22Rv1 (cell line): ENCODE measurements around the gene AQP10.

Source experiments
- ZFX ChIP-seq: fragments of 450-650 bp; IDR thresholded peaks from 2 replicates; pipeline ENCODE4 v1.6.1; 2017; ENCODE audit warnings: antibody characterized with exemption, borderline replicate concordance
- TF ChIP-seq, protein P1 (sequence below): fragments of 450-650 bp; IDR thresholded peaks from 2 replicates; pipeline ENCODE4 v1.5.1; 2017; ENCODE audit warnings: mild to moderate bottlenecking

DNA sequence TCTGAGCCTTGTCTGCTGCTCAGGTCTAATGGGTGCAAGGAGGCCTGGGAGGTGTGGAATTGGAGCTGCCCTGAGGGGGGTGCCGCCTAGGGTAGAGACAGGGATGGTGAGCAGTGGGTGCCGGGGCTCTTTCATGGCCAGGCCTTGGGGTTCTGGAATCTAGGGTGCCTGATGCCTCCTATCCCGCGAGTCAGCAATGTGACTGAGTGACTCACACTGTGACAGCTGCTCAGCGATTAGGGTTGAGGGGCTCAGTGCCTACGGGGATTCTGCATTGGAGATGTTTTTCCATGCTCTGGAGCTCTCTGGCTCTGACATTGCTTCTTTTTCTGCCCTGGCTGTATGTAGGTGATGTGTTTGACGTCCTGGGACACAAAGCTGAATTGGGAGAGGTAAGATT, 21.2 kb downstream of the AQP10 start:
- no peak for TF ChIP-seq ZFX
- TF ChIP-seq, protein P1, sequence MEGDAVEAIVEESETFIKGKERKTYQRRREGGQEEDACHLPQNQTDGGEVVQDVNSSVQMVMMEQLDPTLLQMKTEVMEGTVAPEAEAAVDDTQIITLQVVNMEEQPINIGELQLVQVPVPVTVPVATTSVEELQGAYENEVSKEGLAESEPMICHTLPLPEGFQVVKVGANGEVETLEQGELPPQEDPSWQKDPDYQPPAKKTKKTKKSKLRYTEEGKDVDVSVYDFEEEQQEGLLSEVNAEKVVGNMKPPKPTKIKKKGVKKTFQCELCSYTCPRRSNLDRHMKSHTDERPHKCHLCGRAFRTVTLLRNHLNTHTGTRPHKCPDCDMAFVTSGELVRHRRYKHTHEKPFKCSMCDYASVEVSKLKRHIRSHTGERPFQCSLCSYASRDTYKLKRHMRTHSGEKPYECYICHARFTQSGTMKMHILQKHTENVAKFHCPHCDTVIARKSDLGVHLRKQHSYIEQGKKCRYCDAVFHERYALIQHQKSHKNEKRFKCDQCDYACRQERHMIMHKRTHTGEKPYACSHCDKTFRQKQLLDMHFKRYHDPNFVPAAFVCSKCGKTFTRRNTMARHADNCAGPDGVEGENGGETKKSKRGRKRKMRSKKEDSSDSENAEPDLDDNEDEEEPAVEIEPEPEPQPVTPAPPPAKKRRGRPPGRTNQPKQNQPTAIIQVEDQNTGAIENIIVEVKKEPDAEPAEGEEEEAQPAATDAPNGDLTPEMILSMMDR: no peak
